ENCODE measurements around the gene PLXDC2.

PLXDC2 gene

GRCh38 chr10:19824381-19825342 is 8.4 kb downstream of the PLXDC2 start:
- no peak overlapping the region for H3K4me3 ChIP-seq (replicated peaks; ENCODE audit: low read depth, low read length)
- no peak for DNase-seq (ENCODE audit: extremely low read depth, low read depth)
- no peak for TF ChIP-seq CTCF (IDR thresholded peaks at IDR 0.05; ENCODE audit: low read depth, low read length, missing control alignments)

- TF ChIP-seq CTCF (IDR thresholded peaks at IDR 0.05; ENCODE audit: low read depth, low read length, missing control alignments): no peak
- DNase-seq (ENCODE audit: extremely low read depth, low read depth): no peak
- no peak overlapping the region for H3K4me3 ChIP-seq (replicated peaks; ENCODE audit: low read depth, low read length)
Observed at GRCh38 chr10:19825700-19826099, 9.5 kb downstream of the PLXDC2 start.

GRCh38 chr10:19826712-19827111 is 10.5 kb downstream of the PLXDC2 start:
- no peak for TF ChIP-seq CTCF (IDR thresholded peaks at IDR 0.05; ENCODE audit: low read depth, low read length, missing control alignments)
- DNase-seq (ENCODE audit: extremely low read depth, low read depth): no peak
- no peak overlapping the region for H3K4me3 ChIP-seq (replicated peaks; ENCODE audit: low read depth, low read length)

- H3K4me3 ChIP-seq (replicated peaks; ENCODE audit: low read depth, low read length): no peak overlapping the region
- no peak for DNase-seq (ENCODE audit: extremely low read depth, low read depth)
- no peak for TF ChIP-seq CTCF (IDR thresholded peaks at IDR 0.05; ENCODE audit: low read depth, low read length, missing control alignments)
Observed at GRCh38 chr10:19828278-19829049, 12.2 kb downstream of the PLXDC2 start.

GRCh38 chr10:19832699-19833098 is 16.5 kb downstream of the PLXDC2 start:
- no peak for TF ChIP-seq CTCF (IDR thresholded peaks at IDR 0.05; ENCODE audit: low read depth, low read length, missing control alignments)
- no peak for DNase-seq (ENCODE audit: extremely low read depth, low read depth)
- H3K4me3 ChIP-seq (replicated peaks; ENCODE audit: low read depth, low read length): no peak overlapping the region

- no peak for DNase-seq (ENCODE audit: extremely low read depth, low read depth)
- no peak overlapping the region for H3K4me3 ChIP-seq (replicated peaks; ENCODE audit: low read depth, low read length)
- no peak for TF ChIP-seq CTCF (IDR thresholded peaks at IDR 0.05; ENCODE audit: low read depth, low read length, missing control alignments)
Observed at GRCh38 chr10:19833170-19833824, 17.1 kb downstream of the PLXDC2 start.

All from HFF-Myc (cell line).